HG02588 (cell line): Measurements from ENCODE around the gene ASIC5.
A peak's percentile ranks its signal among the peaks of the same experiment; 100 is the strongest.
"Not testable (repeated sequence)": the region's sequence is repeated elsewhere in the genome, so short reads cannot be mapped to it uniquely, and the experiment has no call there.

Experiments
- ATAC-seq: cut with Tn5 transposase; IDR thresholded peaks from one replicate; pipeline ENCODE4 v1.9.1; 2021; ENCODE audit warnings: mild to moderate bottlenecking, moderate library complexity; ENCODE audit not compliant: unreplicated experiment

ASIC5 gene

GRCh38 chr4:155802190-155802959, 63.7 kb downstream of the ASIC5 start:
- no peak for ATAC-seq

DNA sequence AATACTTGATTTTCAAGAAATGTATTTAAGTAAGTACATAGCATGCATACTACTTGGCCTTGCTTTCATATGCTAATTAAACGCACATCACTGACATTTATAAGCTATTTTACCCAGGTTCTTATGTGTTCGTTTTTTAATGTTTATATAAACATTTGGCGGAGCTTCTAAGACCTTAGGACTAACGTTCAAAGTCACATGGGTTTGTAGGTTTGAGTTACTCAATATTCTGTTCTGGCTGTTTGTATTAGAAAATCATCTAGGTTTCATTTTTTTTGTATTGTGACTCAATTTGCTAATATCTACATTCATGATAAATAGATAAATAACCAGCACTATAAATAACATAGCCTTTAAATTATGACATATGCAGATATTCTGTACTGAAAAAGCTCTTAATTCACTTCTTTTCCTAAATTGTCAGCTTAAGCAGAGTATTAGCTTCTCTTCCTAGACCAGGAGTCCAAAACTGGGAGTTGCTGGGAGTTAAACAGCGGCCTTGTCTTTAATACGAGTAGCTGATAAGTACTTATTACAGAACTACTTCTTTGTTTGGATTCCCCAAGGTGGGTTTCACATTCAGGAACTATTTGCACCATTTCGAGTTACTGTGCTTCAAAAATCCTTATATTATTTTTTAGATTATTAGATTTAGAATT, 65.3 kb downstream of the ASIC5 start:
- no peak for ATAC-seq

GRCh38 chr4:155799794-155800123, 66.3 kb downstream of the ASIC5 start:
- no peak for ATAC-seq

DNA sequence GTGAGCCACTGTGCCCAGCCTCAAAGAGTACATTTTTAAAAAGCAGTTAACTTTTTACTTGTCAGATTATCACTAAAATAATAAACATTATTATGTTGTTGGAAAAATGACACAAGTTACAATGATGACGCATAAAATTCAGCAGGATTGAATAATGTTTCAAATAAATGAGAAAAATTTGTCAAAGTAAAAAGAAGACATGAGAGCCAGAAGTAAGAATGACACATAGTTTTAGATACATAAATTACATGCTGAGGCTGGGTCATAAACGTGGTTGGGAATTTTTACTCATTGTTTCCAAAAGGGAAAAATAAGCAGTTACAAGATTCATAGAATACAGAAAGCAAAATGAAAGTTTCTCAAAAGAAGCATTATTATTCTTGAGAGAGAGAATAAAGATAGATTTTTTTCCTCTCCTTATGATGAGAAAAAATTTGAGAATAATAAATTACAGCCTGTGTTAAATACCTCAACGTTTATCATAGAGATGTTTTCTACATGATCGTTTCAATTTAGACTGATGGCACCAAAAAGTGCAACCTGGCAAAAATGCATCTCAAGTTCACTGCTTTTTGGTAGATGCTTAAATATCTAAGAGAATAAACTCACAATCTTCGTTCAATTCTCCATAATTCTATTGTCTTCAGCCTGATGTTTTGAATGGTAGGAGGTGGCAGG, 66.8 kb downstream of the ASIC5 start:
- no peak for ATAC-seq

DNA sequence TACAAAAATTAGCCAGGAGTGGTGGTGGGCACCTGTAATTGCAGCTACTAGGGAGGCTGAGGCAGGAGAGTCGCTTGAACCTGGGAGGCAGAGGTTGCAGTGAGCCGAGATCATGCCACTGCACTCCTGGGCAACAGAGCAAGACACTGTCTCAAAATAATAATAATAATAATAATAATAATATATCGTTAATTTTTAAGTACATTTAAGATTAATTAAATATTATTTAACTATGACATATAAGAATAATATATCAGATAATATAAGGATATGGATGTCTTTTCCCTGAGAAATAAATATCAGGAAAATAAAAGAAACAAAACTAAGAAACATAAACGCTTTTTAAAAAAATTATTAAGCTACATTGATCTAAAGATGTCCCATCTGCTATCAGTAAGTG, 68.5 kb downstream of the ASIC5 start:
- ATAC-seq, result not testable (repeated sequence)

GRCh38 chr4:155795991-155796390, 70.1 kb downstream of the ASIC5 start:
- peak; percentile 73 for ATAC-seq

DNA sequence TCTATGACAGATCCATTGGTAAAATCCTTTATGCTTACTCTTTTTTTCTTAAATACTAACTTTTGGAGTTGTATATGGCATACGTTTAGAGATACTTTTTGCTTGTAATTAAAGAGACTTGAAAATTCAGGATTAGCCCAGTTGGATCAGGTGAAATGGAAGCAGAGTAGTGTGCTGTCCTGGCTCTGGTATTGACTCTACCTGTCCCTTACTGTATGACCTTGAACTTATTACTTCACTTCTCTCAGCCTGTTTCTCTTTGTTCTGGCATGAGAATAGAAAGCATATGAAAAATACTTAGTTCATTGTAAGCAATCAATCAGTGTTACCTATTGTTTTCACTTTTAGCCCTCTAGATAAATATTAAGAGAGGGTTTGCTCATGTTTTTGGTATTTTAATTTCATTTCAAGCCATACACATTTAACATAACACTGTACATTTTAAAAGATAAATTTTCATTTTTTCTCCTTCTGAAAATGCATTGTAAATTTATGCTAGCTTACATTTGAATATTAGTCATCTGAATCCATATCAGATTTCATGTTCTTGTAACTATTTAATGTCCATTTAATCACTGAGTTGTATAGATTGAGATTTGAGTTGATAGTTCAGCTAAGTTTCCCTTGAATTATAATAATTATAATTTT, 71.4 kb downstream of the ASIC5 start:
- ATAC-seq, result no peak

GRCh38 chr4:155789982-155790381, 76.1 kb downstream of the ASIC5 start:
- no peak for ATAC-seq

GRCh38 chr4:155789391-155789790, 76.7 kb downstream of the ASIC5 start:
- no peak for ATAC-seq

GRCh38 chr4:155787113-155787710, 78.9 kb downstream of the ASIC5 start:
- ATAC-seq, result peak; percentile 96

DNA sequence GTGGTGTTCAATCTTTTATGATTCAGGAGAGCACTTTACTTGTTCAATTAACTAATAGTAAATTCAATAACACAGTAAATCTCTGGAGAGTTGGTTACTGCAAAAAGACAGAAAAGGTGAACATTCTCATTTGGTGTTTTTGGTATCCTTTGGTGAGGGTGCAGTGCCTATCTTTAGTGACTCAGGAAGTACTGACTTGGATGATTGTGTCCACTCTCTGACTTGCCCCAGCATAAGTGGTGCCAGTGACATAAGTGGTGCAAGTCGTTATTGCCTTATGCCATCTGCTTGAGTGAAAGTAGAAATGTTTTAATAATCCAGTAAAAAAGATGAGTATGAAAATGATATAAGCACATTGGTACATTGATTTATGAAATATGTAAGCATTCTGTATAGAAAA, 80.2 kb downstream of the ASIC5 start:
- no peak for ATAC-seq

- no peak for ATAC-seq
Measured at GRCh38 chr4:155784637-155785036, 81.4 kb downstream of the ASIC5 start.

DNA sequence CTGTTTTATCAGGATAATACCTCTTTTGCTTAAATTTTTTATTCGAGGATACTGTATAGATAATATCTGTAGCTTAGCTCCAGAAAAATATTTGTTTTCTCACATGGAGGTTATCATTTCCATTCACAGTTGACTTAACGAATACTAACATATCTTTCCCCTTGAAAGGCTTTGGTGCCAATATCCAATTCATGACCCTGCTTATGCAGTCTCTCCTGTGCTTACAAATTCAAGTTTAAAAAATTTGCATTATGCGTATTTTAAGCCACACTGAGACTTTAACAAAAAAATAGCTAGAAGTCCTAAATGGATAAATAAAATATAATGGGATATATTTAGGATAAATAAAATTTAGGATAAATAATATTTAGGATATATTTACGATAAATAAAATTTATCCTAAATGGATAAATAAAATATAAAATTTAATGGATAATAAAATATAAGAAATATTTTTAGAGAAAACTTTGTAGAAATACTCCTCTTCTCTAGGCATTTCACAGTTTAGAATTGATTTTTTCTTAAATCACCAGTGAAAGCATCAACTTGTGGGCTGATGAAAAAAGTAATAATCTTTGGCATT, 84.7 kb downstream of the ASIC5 start:
- ATAC-seq, result no peak

- no peak for ATAC-seq
Measured at GRCh38 chr4:155780775-155781174, 85.3 kb downstream of the ASIC5 start.
